ENCODE measurements around the gene SMAD3. TPM values are rescaled to one million over a fixed set of nuclear protein-coding genes. Genes with fewer than 3 reads are reported as not detected.

The SMAD3 gene
- total RNA-seq, 2 donors from 2014 or later, result 30.6 to 45.4 TPM

- Histone ChIP-seq H3K36me3 (no peaks in the 10 kb centered on the region), H3K4me3 (no peak overlapping the region), H3K27me3 (replicated peaks; ENCODE audit: insufficient read depth) (no peaks in the 10 kb centered on the region), H3K9me3 (no peaks in the 10 kb centered on the region), H3K27ac (no peak overlapping the region), H3K4me1 (replicated peaks) (peaks cover 22% of the 10 kb centered on the region)
- WGBS, result 80% methylated on average over 11 of the region's 11 CpGs
- no peak for TF ChIP-seq CTCF (IDR thresholded peaks at IDR 0.05)
- DNase-seq (ENCODE audit: low spot score), result no peak
- intact Hi-C loops (cut with DNase I), result no loop called here
Measured at GRCh38 chr15:67178569-67179210, 113.3 kb downstream of the SMAD3 start.

- H3K4me3 ChIP-seq, result no peak overlapping the region
- no peak for DNase-seq (ENCODE audit: low spot score)
- no peaks in the 10 kb centered on the region for H3K9me3 ChIP-seq
- WGBS, result 93% methylated on average over 9 of the region's 9 CpGs
- H3K27ac ChIP-seq, result no peak overlapping the region
- no peaks in the 10 kb centered on the region for H3K27me3 ChIP-seq (replicated peaks; ENCODE audit: insufficient read depth)
- H3K36me3 ChIP-seq, result no peaks in the 10 kb centered on the region
- intact Hi-C loops (cut with DNase I), result no loop called here
- H3K4me1 ChIP-seq (replicated peaks), result peaks cover 20% of the 10 kb centered on the region
- TF ChIP-seq CTCF (IDR thresholded peaks at IDR 0.05), result no peak
- TF ChIP-seq POLR2AphosphoS5 (IDR thresholded peaks at IDR 0.05), result no peak
- TF ChIP-seq POLR2A (IDR thresholded peaks at IDR 0.05), result no peak
Measured at GRCh38 chr15:67179411-67179995, 114.1 kb downstream of the SMAD3 start.

- Histone ChIP-seq H3K4me1 (replicated peaks) (peaks cover 16% of the 10 kb centered on the region), H3K27me3 (replicated peaks; ENCODE audit: insufficient read depth) (no peaks in the 10 kb centered on the region), H3K27ac (no peak overlapping the region), H3K36me3 (no peaks in the 10 kb centered on the region), H3K9me3 (no peaks in the 10 kb centered on the region), H3K4me3 (no peak overlapping the region)
- no peak for TF ChIP-seq POLR2AphosphoS5 (IDR thresholded peaks at IDR 0.05)
- no peak for TF ChIP-seq POLR2A (IDR thresholded peaks at IDR 0.05)
- no peak for TF ChIP-seq CTCF (IDR thresholded peaks at IDR 0.05)
- DNase-seq (ENCODE audit: low spot score), result no peak
- intact Hi-C loops (cut with DNase I), result no loop called here
- 87% methylated on average over 11 of the region's 11 CpGs for WGBS
Measured at GRCh38 chr15:67180035-67180434, 114.6 kb downstream of the SMAD3 start.

- intact Hi-C loops (cut with DNase I), result no loop called here
- TF ChIP-seq POLR2AphosphoS5 (IDR thresholded peaks at IDR 0.05) (no peak), CTCF (IDR thresholded peaks at IDR 0.05) (no peak), POLR2A (IDR thresholded peaks at IDR 0.05) (no peak)
- Histone ChIP-seq H3K27ac (no peak overlapping the region), H3K4me3 (no peak overlapping the region), H3K4me1 (replicated peaks) (peaks cover 16% of the 10 kb centered on the region), H3K27me3 (replicated peaks; ENCODE audit: insufficient read depth) (no peaks in the 10 kb centered on the region), H3K9me3 (no peaks in the 10 kb centered on the region), H3K36me3 (no peaks in the 10 kb centered on the region)
- no peak for DNase-seq (ENCODE audit: low spot score)
- 98% methylated on average over 10 of the region's 10 CpGs for WGBS
Measured at GRCh38 chr15:67180514-67181191, 115.3 kb downstream of the SMAD3 start.

Measured in prostate gland (tissue), 2 donors.